H1 (cell line): Measurements from ENCODE around the gene TCERG1L.

ENCODE experiments used
- ATF2 ChIP-seq: IDR thresholded peaks from 2 replicates; pipeline ENCODE4 v1.6.1; 2012; ENCODE audit warnings: low read length, inconsistent platforms
- BCL11A ChIP-seq, 2 experiments: IDR thresholded peaks; one replicate each; pipeline ENCODE4 v1.6.1; 2011; ENCODE audit warnings: low read depth in 2 of 2, low read length in 2 of 2, mild to moderate bottlenecking in 2 of 2
- CHD2 ChIP-seq: IDR thresholded peaks from 2 replicates; pipeline ENCODE4 v1.6.1; 2012; ENCODE audit warnings: low read length, improper control_type of control experiment
- CREB1 ChIP-seq: IDR thresholded peaks from 2 replicates; pipeline ENCODE4 v1.6.1; 2012; ENCODE audit warnings: inconsistent platforms
- CTCF ChIP-seq, 3 experiments: IDR thresholded peaks; 1 replicate in 2 of 3; 2 replicates in 1 of 3; pipeline versions ENCODE4 v1.5.1 to v1.6.1; 2011; ENCODE audit warnings: low read length in 3 of 3, mild to moderate bottlenecking in 3 of 3, inconsistent platforms in 2 of 3, low read depth in 1 of 3, moderate library complexity in 1 of 3; ENCODE audit not compliant: insufficient read depth in 1 of 3; ENCODE audit errors: control extremely low read depth in 1 of 3
- EP300 ChIP-seq, 2 experiments: IDR thresholded peaks; 1 replicate in 1 of 2; 2 replicates in 1 of 2; pipeline ENCODE4 v1.6.1; 2011 to 2012; ENCODE audit warnings: low read depth in 2 of 2, low read length in 2 of 2, mild to moderate bottlenecking in 2 of 2, borderline replicate concordance in 1 of 2, inconsistent platforms in 1 of 2, moderate library complexity in 1 of 2
- MAFK ChIP-seq: IDR thresholded peaks from 2 replicates; pipeline ENCODE4 v1.6.1; 2012; ENCODE audit warnings: low read depth, mild to moderate bottlenecking, improper control_type of control experiment, low read length
- NRF1 ChIP-seq: IDR thresholded peaks from 2 replicates; pipeline ENCODE4 v1.6.1; 2011; ENCODE audit warnings: mild to moderate bottlenecking, low read depth, low read length, improper control_type of control experiment
- POLR2A ChIP-seq, 2 experiments: IDR thresholded peaks; 1 replicate in 1 of 2; 2 replicates in 1 of 2; pipeline ENCODE4 v1.6.1; 2011; ENCODE audit warnings: low read depth in 2 of 2, low read length in 2 of 2, mild to moderate bottlenecking in 2 of 2; ENCODE audit errors: control extremely low read depth in 1 of 2
- POLR2AphosphoS5 ChIP-seq: IDR thresholded peaks from 2 replicates; pipeline ENCODE4 v1.6.1; 2011; ENCODE audit warnings: low read depth, low read length
- SP1 ChIP-seq: IDR thresholded peaks from 2 replicates; pipeline ENCODE4 v1.6.1; 2011; ENCODE audit warnings: low read depth, low read length
- TAF7 ChIP-seq: optimal IDR thresholded peaks from 2 replicates; pipeline ENCODE3; 2011; ENCODE audit warnings: low read depth, mild to moderate bottlenecking, inconsistent platforms, low read length, moderate library complexity, borderline replicate concordance
- TF ChIP-seq, protein P1 (sequence below): IDR thresholded peaks from 2 replicates; pipeline ENCODE4 v1.6.1; 2011; ENCODE audit warnings: low read depth, mild to moderate bottlenecking, low read length; ENCODE audit not compliant: insufficient read depth

DNA sequence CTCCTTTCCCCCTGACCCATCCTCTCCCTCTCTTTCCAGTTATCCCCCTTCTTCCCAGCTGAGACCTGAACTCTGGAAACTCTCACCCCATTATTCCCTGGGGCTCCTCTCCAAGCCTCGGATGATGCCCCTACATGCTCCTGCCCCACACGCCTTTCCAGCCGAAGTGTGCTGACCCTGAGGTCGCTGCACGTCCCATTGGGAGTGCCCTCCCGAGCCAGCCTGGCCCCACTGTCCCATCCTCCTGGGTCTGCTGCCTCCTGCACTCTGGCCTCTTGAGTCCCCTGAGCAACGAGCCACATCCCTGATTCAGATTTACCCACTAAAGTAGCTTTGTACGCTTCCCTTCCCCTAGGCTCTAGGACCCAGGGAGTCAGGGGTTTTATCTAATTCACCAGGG lies 87.4 kb downstream of the TCERG1L start:
- TF ChIP-seq EP300 (IDR thresholded peaks at IDR 0.05; ENCODE audit: borderline replicate concordance in 1 of 2, low read depth in 2 of 2, low read length in 2 of 2) (no peak), CTCF (IDR thresholded peaks at IDR 0.05; ENCODE audit: control extremely low read depth in 1 of 3, insufficient read depth in 1 of 3, low read depth in 1 of 3, low read length in 3 of 3) (no peak), POLR2A (IDR thresholded peaks at IDR 0.05; ENCODE audit: control extremely low read depth in 1 of 2, low read depth in 2 of 2, low read length in 2 of 2) (no peak), SP1 (no peak), NRF1 (no peak), TAF7 (no peak), ATF2 (no peak), BCL11A (IDR thresholded peaks at IDR 0.05; ENCODE audit: low read depth in 2 of 2, low read length in 2 of 2) (no peak), MAFK (no peak), POLR2AphosphoS5 (no peak), CREB1 (no peak), CHD2 (no peak)
- TF ChIP-seq, protein P1, sequence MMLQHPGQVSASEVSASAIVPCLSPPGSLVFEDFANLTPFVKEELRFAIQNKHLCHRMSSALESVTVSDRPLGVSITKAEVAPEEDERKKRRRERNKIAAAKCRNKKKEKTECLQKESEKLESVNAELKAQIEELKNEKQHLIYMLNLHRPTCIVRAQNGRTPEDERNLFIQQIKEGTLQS, result no peak
